SK-N-SH treated with all-trans-retinoic acid at 6 μM for 48 hours (cell line): Measurements from ENCODE around the gene NRN1L.

Experiments
- ISL1 ChIP-seq: fragments of 250-450 bp; sonication (Bioruptor Pico); IDR thresholded peaks from 2 replicates; pipeline ENCODE4 v2.1.2; 2022; ENCODE audit warnings: mild to moderate bottlenecking, moderate library complexity
- SNAI2 ChIP-seq: fragments of 250-450 bp; sonication (Bioruptor Pico); IDR thresholded peaks from 2 replicates; pipeline ENCODE4 v1.5.0; 2020; ENCODE audit warnings: mild to moderate bottlenecking, moderate library complexity
- ZFP30 ChIP-seq: fragments of 450-650 bp; formaldehyde crosslinking; IDR thresholded peaks from 2 replicates; pipeline ENCODE4 v1.5.0; 2022; ENCODE audit warnings: mild to moderate bottlenecking, moderate library complexity

DNA sequence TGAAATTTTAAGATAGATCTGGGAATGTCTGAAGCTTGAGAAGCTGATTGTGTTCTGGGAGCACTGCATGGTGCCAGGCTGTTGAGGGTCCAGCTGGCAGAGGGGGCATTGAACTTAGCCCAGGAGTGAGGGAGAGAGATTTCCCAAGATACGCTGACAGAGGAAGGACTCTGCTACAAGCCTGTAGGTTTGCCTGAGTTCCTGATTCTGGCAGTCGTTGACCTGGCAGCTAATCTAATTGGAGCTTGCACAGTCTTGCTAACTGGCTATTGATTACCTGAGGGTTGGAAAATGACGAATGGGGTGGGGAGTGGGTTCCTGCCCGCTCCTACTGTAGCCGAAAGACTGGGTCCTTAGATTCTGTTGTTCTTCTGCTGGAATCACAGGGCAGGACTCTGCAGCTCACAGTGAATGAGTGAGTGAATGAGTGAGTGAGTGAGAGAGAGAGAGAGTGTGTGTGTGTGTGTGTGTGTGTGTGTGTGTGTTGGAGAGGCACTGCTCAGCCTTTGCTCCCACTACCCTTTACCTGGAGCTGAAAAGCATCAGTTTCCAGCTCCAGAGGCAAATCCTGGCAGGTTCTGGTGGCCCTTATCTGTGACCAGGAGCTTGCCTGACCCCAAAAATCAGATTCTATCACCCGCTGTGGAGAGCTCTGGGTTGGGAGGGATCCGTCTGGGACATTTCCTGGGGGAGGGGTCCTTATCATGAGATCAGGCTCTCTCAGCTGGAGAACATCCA lies 30.2 kb downstream of the NRN1L start:
- TF ChIP-seq SNAI2 (CRISPR knock-in tag) (no peak), ISL1 (CRISPR knock-in tag) (no peak), ZFP30 (CRISPR knock-in tag) (no peak)
